Activated CD4-positive, alpha-beta T cell treated with anti-CD3 and anti-CD28 coated beads, Interleukin-2, amount 50 U/mL, for 4 hours (primary cell): ENCODE measurements around the gene TIMM44.
"Not testable (repeated sequence)": the region's sequence is repeated elsewhere in the genome, so short reads cannot be mapped to it uniquely, and the experiment has no call there.

ENCODE experiments used
- DNase-seq, 2 experiments: peaks; one replicate each; pipeline ENCODE4 v3.0.0-alpha.2; 2020

The TIMM44 gene

GRCh38 chr19:7976461-7976860 is 33.0 kb upstream of the TIMM44 start:
- DNase-seq: no peak

DNA sequence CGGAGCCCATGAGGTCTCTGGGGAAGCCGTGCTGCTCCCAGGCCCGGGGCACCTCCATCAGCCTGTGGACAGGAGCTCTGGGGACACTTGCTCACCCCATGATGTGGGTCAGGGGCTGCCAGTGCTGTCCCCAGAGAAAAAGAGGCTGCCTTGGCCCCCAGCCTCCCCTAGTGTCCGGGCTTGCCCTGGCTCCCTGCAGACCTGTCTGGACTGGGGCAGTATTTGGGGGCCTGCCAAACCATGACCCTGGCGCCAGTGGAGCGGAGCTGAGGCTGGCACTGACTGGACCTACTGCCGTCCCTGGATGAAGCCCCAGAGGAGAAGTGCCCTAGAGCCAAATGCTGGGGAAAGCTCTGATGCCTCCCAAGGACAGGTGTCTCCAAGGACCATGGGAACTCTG is 31.6 kb upstream of the TIMM44 start:
- DNase-seq: no peak

- no peak for DNase-seq
Measured at GRCh38 chr19:7973883-7974282, 30.4 kb upstream of the TIMM44 start.

GRCh38 chr19:7971553-7972520 is 28.4 kb upstream of the TIMM44 start:
- DNase-seq: no peak

DNA sequence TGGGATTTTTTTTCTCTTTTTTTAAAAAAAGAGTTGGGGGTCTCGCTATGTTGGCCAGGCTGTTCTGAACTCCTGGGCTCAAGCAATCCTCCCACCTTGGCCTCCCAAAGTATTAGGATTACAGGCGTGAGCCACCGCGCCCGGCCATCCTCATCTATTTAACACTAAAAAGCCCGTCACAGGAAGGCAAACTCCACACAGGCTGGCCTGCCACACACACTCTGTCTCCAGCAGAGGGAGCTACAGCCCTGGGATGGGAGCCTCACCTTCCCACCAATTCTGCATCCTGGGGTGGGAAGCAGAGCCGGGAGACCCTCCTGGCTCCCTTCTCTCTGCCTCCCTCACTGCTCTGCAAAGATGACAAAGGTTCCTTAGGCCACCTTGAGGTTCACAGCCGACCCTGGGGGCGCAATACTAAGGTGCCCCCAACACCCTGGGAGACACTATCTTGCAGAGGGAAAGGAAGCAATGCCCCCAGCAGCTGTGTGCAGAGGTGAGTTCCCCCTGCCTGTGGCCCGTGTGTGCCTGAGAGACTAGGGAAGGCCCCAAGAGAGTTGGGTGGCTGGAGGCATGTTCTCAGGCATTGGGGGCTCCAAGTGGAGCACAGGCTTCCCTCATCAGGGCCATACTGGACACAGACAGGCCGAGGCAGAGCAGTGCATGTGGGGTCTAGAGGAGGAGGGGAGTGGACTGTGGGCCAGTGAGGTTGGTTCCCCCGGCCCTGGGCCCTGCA is 27.4 kb upstream of the TIMM44 start:
- DNase-seq: no peak

DNA sequence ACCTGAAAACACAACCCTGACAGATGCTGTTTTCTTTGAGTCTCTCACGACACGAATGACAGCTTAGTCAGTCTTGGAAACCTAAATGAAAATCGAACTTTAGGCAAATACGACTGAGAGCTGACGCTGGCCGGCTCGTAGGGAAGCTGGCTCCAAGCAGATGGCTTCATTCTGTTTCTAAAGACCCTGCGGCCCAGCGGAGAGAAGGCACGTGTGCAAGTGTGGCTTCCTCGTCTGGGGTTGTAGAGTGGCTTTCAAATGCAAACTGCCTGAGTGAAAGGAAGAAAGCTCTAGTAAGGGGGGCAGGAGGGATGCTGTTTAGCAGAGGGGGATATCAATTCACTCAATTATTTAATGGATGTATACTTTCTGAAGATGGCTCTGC is 26.1 kb upstream of the TIMM44 start:
- no peak for DNase-seq

- DNase-seq: no peak
Measured at GRCh38 chr19:7968796-7969554, 25.5 kb upstream of the TIMM44 start.

DNA sequence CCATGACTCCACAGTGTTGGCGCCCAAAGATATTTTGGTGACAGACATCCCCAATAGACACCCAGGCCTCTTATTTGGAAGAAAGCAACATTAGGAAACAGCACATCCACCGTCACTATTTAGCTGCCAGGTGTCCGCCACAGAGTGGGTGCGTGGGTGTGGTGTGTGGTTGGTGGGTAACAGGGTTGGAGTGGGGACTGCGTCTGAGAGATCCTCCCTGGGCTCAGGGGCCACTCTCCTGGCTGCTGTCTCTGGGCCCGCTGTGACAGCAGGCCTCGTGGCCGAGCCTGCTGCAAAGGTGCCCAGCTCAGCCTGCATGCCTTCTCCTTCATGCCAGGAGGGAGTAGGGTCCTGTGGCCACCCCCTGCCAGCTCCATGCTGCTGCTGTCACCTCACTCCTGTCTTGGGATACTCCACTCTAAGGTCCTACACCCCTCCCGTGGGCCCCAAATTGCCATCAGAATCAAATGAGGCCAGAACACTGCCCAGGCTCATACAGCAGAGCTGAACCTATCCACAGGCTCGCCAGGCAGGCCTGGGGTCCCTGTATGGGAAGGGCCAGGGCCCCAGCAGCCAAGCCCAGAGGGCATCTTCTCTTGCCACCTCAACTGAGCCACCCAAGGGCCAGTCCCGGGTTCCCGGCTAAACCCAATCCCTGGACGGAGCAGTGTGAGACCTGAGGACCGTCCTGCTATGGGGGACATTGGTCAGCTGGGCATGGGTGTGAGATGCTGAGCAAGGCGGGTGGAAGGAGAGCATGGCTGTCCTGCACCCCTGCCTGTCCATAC is 24.7 kb upstream of the TIMM44 start:
- no peak for DNase-seq

DNA sequence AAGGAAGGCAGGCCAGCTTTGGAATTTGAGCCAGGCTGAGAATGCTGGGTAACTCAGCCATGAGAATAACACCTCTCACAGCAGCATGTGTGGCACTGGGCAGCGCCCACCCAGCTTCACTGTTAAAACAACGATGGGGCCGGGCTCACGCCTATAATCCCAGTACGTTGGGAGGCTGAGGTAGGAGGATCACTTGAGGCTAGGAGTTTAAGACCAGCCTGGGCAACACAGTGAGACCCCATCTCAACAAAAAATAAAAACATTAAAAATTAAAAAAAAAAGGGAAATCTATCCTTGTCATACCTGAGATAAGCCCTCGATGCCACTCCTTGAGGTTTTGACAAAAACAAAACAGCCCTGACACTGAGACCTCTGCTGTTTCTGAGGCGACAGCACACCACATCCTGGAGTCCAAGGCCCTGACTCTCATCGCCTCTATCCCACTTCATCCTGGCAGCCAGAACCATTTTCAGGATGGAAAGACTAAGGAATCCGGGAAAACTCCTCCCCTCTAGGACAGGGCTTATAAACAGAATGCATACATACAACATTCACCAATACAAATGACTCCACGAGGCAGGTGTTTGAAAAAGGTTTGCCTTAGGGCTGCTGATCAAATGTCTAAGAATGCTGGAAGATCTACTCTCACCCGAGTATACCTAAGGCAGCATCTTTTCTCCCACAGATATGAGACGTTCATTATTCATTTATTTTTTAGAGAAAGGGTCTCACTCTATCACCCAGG is 22.6 kb upstream of the TIMM44 start:
- no peak for DNase-seq

DNA sequence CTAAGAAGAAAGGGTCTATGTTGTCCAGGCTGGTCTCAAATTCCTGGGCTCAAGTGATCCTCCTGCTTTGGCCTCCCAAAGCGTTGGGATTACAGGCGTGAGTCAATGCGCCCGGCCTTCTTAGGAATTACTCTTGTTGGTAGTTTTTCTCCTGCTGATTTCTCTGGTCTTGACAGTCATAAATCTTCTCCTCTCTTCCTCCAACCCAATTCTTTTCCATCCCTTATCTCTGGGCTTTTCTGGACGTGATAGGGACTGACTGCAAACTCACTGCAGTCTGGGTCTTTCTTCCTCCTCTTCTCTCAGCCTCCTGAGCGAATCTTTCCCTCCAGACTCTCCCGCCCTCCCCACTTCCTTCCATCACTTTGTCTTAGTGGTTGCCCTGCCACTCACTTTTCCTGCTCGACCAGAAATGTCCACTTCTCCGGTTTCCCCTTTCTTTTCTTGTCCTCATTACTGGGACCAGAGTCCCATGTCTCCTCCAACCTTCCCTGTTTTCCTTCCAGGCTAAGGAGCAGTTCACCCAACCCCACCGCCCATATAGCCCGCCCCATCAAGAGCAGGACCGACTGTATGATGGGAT is 21.9 kb upstream of the TIMM44 start:
- no peak for DNase-seq

- DNase-seq: no peak
Measured at GRCh38 chr19:7963566-7963965, 20.1 kb upstream of the TIMM44 start.

GRCh38 chr19:7962644-7963268 is 19.3 kb upstream of the TIMM44 start:
- no peak for DNase-seq

DNA sequence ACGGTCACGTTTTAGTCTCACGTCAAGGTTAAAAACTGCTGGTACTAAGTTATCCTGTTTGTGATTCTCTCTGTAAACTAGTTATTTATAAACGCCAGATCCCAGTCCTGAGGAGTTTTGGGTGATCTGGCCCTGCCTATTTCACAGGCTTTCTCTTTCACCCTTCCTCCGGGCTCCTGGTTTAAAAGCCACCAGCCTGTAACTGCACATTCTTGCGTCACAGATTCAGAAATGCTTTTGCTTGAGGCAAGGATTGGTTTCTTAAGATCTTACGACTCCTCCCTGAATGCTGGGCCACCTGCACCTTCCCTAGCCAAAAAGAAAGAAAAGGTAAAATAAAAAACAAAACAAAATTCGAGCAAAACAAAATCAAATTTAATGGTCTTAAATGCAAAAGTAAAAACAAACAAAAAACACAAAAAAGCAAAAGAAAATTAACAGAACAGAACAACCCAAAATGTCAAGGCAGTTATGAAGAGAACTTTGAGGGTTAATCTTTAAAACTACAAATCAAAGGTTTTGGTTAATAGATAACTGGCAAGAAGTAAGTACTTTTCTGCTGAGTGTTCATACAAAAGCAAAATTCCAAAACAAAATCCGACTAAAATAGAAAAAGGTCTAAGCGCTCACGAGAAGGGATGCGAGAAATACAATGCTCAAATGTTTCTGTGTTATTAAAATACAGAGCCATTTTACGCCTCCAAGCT is 18.6 kb upstream of the TIMM44 start:
- no peak for DNase-seq

DNA sequence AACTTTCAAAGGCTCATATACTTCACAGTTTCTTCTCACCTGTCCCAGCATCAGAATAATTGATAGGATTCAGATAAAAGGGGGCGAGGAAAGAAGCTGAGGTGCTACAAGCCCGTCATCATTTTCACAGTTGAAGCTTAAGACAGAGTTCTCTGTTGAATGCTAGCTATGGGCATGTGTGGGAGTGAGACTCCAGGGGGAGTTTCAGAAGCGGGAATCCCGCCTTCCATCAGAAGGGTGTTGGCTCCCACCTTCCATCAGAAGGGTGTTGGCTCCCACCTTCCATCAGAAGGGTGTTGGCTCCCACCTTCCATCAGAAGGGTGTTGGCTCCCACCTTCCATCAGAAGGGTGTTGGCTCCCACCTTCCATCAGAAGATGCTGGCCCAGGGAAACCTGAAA is 17.6 kb upstream of the TIMM44 start:
- DNase-seq: not testable (repeated sequence)

DNA sequence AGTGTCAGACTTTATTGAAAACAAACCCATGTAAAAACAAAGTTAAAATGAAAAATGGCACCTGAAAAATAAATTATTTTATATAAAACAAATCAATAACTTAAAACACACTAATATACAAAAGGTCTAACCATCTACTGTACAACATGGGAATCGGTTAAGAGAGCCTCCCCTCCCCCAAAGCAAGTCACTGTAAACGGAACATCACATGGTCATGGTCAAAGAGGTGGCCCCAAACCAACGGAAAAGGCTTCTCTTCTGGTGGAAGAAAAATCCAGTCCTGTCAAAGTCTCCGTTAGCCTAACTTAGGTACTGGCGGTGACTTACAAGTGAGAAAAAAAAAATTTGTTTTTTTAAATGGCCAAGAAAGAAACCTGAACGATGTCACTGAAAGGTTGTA is 15.7 kb upstream of the TIMM44 start:
- no peak for DNase-seq

GRCh38 chr19:7955696-7956095 is 12.2 kb upstream of the TIMM44 start:
- DNase-seq: no peak

GRCh38 chr19:7953576-7953975 is 10.1 kb upstream of the TIMM44 start:
- no peak for DNase-seq

- no peak for DNase-seq
Measured at GRCh38 chr19:7953060-7953459, 9.6 kb upstream of the TIMM44 start.

GRCh38 chr19:7947939-7948338 is 4.5 kb upstream of the TIMM44 start:
- no peak for DNase-seq

GRCh38 chr19:7944177-7944761 is 803 bp upstream of the TIMM44 start:
- peak; percentile 87 to 88 for DNase-seq
